Measurements from ENCODE around the gene SERAC1. TPM values are rescaled to one million over a fixed set of nuclear protein-coding genes. Genes with fewer than 3 reads are reported as not detected.

Gene SERAC1
- total and polyA plus RNA-seq, 2 donors from 2014 or later = 5.8 to 6.7 TPM

GRCh38 chr6:158086054-158086503, 82.0 kb downstream of the SERAC1 start:
- no peak for TF ChIP-seq CTCF (IDR thresholded peaks at IDR 0.05; ENCODE audit: borderline replicate concordance, extremely low read depth, insufficient read depth)
- peaks cover 0 to 11% (median 0%) of the 10 kb centered on the region in 3 donors for H3K4me1 ChIP-seq (ENCODE audit: control insufficient read depth in 2 of 3, insufficient read depth in 2 of 3, low read depth in 1 of 3, low read length in 3 of 3)
- no peaks in the 10 kb centered on the region for H3K27me3 ChIP-seq (ENCODE audit: control insufficient read depth, insufficient read depth, low read length)
- DNase-seq = no peak
- H3K9ac ChIP-seq (ENCODE audit: low read length in 3 of 3) = peak overlapping the region in 1 of 3 donors; percentile 29
- H3K36me3 ChIP-seq (ENCODE audit: control insufficient read depth in 2 of 3, insufficient read depth in 3 of 3, low read length in 3 of 3) = peaks cover 0 to 7% (median 5%) of the 10 kb centered on the region in 3 donors
- H3K27ac ChIP-seq (ENCODE audit: low read depth in 2 of 2, low read length in 2 of 2) = peak overlapping the region in 1 of 2 donors; percentile 85
- no peak for FAIRE-seq
- no peaks in the 10 kb centered on the region for H3K9me3 ChIP-seq (ENCODE audit: control insufficient read depth in 2 of 3, insufficient read depth in 1 of 3, low read length in 3 of 3)
- peak overlapping the region in 2 of 3 donors; percentile 63 to 64 for H3K4me3 ChIP-seq (ENCODE audit: low read length in 3 of 3)
- intact Hi-C loops (cut with DNase I) = no loop called here

- H3K27ac ChIP-seq (ENCODE audit: low read depth in 2 of 2, low read length in 2 of 2) = no peak overlapping the region
- DNase-seq (no peak), FAIRE-seq (no peak)
- H3K4me1 ChIP-seq (ENCODE audit: control insufficient read depth in 2 of 3, insufficient read depth in 2 of 3, low read depth in 1 of 3, low read length in 3 of 3) = peaks cover 0 to 11% (median 0%) of the 10 kb centered on the region in 3 donors
- H3K4me3 ChIP-seq (ENCODE audit: low read length in 3 of 3) = no peak overlapping the region
- peaks cover 0 to 7% (median 5%) of the 10 kb centered on the region in 3 donors for H3K36me3 ChIP-seq (ENCODE audit: control insufficient read depth in 2 of 3, insufficient read depth in 3 of 3, low read length in 3 of 3)
- intact Hi-C loops (cut with DNase I) = no loop called here
- no peak for TF ChIP-seq CTCF (IDR thresholded peaks at IDR 0.05; ENCODE audit: borderline replicate concordance, extremely low read depth, insufficient read depth)
- H3K9ac ChIP-seq (ENCODE audit: low read length in 3 of 3) = no peak overlapping the region
- no peaks in the 10 kb centered on the region for H3K27me3 ChIP-seq (ENCODE audit: control insufficient read depth, insufficient read depth, low read length)
- no peaks in the 10 kb centered on the region for H3K9me3 ChIP-seq (ENCODE audit: control insufficient read depth in 2 of 3, insufficient read depth in 1 of 3, low read length in 3 of 3)
These were observed 82.6 kb downstream of the SERAC1 start for GRCh38 chr6:158085261-158086053.

- Histone ChIP-seq H3K36me3 (ENCODE audit: control insufficient read depth in 2 of 3, insufficient read depth in 3 of 3, low read length in 3 of 3) (peaks cover 0 to 7% (median 5%) of the 10 kb centered on the region in 3 donors), H3K9ac (ENCODE audit: low read length in 3 of 3) (no peak overlapping the region), H3K27ac (ENCODE audit: low read depth in 2 of 2, low read length in 2 of 2) (no peak overlapping the region), H3K4me1 (ENCODE audit: control insufficient read depth in 2 of 3, insufficient read depth in 2 of 3, low read depth in 1 of 3, low read length in 3 of 3) (peaks cover 0 to 11% (median 0%) of the 10 kb centered on the region in 3 donors), H3K4me3 (ENCODE audit: low read length in 3 of 3) (no peak overlapping the region), H3K27me3 (ENCODE audit: control insufficient read depth, insufficient read depth, low read length) (no peaks in the 10 kb centered on the region), H3K9me3 (ENCODE audit: control insufficient read depth in 2 of 3, insufficient read depth in 1 of 3, low read length in 3 of 3) (no peaks in the 10 kb centered on the region)
- no peak for FAIRE-seq
- intact Hi-C loops (cut with DNase I) = no loop called here
- TF ChIP-seq CTCF (IDR thresholded peaks at IDR 0.05; ENCODE audit: borderline replicate concordance, extremely low read depth, insufficient read depth) = no peak
- no peak for DNase-seq
These were observed 84.4 kb downstream of the SERAC1 start for GRCh38 chr6:158083455-158084325.

Measured in kidney (tissue), 14 donors.